CD4-positive, alpha-beta T cell (primary cell): ENCODE measurements around the gene TNS1. TPM values are rescaled to one million over a fixed set of nuclear protein-coding genes. Genes with fewer than 3 reads are reported as not detected.

Experiments used
- ATAC-seq: fragments of 200-7000 bp; cut with Tn5 transposase; one replicate; pipeline ENCODE4 v1.10.0; 2022; ENCODE audit warnings: mild to moderate bottlenecking; ENCODE audit not compliant: poor library complexity
- CTCF ChIA-PET: fragments of 350-600 bp; sonication (Branson Sonifier 250); formaldehyde crosslinking; loops from one replicate; lab custom pipeline; 2021; ENCODE audit warnings: antibody characterized with exemption, inconsistent platforms; lab: Charles Lee
- POLR2A ChIA-PET: fragments of 350-600 bp; sonication (Branson Sonifier 250); formaldehyde crosslinking; loops from one replicate; lab custom pipeline; 2021; ENCODE audit warnings: antibody characterized with exemption, inconsistent platforms; lab: Charles Lee
- DNase-seq, 14 experiments: peaks; one replicate each; pipeline ENCODE4 v3.0.0-alpha.2; 2013 to 2020; ENCODE audit warnings: mixed read lengths in 2 of 14
- H3K27ac ChIP-seq, 2 donors: one replicate each; pipeline versions ENCODE4 v1.5.1 to v1.7.0; 2013; ENCODE audit warnings: low read length in 2 of 2, low read depth in 1 of 2, mild to moderate bottlenecking in 1 of 2
- H3K27me3 ChIP-seq, 2 experiments: 1 replicate in 1 of 2; 2 replicates in 1 of 2; pipeline versions ENCODE4 v1.6.1 to v1.7.0; 2013; ENCODE audit warnings: low read length in 2 of 2, control low read depth in 1 of 2, mild to moderate bottlenecking in 1 of 2, moderate library complexity in 1 of 2; ENCODE audit not compliant: insufficient read depth in 2 of 2, control insufficient read depth in 1 of 2
- H3K36me3 ChIP-seq: one replicate; pipeline ENCODE4 v1.6.1; 2013; ENCODE audit warnings: low read length, control low read depth; ENCODE audit not compliant: insufficient read depth
- H3K4me1 ChIP-seq: one replicate; pipeline ENCODE4 v1.6.1; 2013; ENCODE audit warnings: low read length, control low read depth; ENCODE audit not compliant: insufficient read depth
- H3K4me3 ChIP-seq: one replicate; pipeline ENCODE4 v1.5.1; 2013; ENCODE audit warnings: mild to moderate bottlenecking, low read length, moderate library complexity
- H3K9me3 ChIP-seq, 2 experiments: 1 replicate in 1 of 2; 2 replicates in 1 of 2; pipeline versions ENCODE4 v1.6.1 to v1.7.0; 2013; ENCODE audit warnings: low read length in 2 of 2, mild to moderate bottlenecking in 2 of 2, control low read depth in 1 of 2, moderate library complexity in 1 of 2; ENCODE audit not compliant: control insufficient read depth in 1 of 2, insufficient read depth in 1 of 2
- H3K27ac Mint-ChIP-seq: one replicate; pipeline ENCODE4 v1.8.0; 2020; ENCODE audit warnings: mixed read lengths
- H3K27me3 Mint-ChIP-seq: one replicate; pipeline ENCODE4 v1.8.0; 2021; ENCODE audit warnings: mixed read lengths
- H3K36me3 Mint-ChIP-seq: one replicate; pipeline ENCODE4 v1.8.0; 2021; ENCODE audit warnings: low read depth, mixed read lengths
- H3K4me1 Mint-ChIP-seq: one replicate; pipeline ENCODE4 v1.8.0; 2021; ENCODE audit warnings: low read depth, mixed read lengths
- H3K4me3 Mint-ChIP-seq: one replicate; pipeline ENCODE4 v1.8.0; 2020; ENCODE audit warnings: mild to moderate bottlenecking, mixed read lengths
- H3K9me3 Mint-ChIP-seq: one replicate; pipeline ENCODE4 v1.8.0; 2020; ENCODE audit warnings: mixed read lengths
- intact Hi-C, 2 experiments: fragments of 100-400 bp; cut with DNase I in 1 of 2; cut with micrococcal nuclease in 1 of 2; formaldehyde crosslinking; loops; one replicate each; pipeline versions ENCODE4 v1.15.1 to v1.9.0; 2023 to 2025; cut with DNase I, micrococcal nuclease
- total RNA-seq, 174 experiments: library from RNA in 2 of 174; stranded (reverse) in 2 of 174; gene quantifications; one replicate each; pipeline ENCODE4 v1.2.3 and lab custom pipeline; 2021 to 2026
- TF ChIP-seq, protein P1 (sequence below): fragments of 200-600 bp; IDR thresholded peaks from one replicate; pipeline ENCODE4 v1.8.0; 2022; ENCODE audit warnings: antibody characterized with exemption, mild to moderate bottlenecking

TNS1 gene
- total RNA-seq, 2 experiments from 2014 or later: 0.25 to 0.34 TPM

DNA sequence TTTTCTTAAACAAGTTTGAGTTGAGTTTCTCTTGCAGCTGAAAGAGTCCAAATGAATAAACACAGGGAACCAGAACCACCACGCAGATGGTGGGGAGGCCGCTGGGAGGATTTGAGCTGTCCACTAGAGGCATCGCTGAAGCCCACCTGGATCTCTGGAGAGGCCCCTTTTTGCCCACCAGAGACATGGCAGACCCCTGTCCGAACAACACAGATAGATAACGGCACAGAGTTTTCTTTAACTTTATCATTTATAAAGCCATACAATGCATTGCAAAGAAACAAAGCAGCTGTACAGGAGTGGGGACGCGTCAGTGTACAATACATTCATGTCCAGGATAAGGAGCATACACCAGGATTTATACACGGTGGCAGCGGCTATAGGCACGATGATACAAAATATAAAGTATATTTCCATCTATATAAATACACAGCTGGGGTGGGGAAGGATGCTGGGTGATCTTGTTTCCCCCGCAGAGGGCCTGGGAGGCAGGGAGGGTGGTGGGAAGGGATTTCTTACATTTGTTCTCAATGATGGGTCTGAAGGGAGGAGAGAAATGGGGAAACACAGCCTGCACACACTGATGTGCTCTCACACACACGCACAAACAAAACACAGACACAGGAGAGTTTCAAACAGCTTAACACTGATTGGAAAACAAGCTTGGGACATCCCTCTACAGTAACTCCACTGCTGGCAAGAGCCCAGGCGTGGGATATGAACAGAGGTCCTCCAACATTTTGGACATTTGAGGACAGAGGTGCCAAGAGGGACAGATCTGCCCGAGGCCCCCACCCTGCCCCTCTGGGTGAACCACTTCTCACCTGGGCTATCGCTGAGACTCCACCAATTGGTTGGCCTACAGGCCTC lies 203.0 kb downstream of the TNS1 start:
- POLR2A ChIA-PET: no interaction called here

DNA sequence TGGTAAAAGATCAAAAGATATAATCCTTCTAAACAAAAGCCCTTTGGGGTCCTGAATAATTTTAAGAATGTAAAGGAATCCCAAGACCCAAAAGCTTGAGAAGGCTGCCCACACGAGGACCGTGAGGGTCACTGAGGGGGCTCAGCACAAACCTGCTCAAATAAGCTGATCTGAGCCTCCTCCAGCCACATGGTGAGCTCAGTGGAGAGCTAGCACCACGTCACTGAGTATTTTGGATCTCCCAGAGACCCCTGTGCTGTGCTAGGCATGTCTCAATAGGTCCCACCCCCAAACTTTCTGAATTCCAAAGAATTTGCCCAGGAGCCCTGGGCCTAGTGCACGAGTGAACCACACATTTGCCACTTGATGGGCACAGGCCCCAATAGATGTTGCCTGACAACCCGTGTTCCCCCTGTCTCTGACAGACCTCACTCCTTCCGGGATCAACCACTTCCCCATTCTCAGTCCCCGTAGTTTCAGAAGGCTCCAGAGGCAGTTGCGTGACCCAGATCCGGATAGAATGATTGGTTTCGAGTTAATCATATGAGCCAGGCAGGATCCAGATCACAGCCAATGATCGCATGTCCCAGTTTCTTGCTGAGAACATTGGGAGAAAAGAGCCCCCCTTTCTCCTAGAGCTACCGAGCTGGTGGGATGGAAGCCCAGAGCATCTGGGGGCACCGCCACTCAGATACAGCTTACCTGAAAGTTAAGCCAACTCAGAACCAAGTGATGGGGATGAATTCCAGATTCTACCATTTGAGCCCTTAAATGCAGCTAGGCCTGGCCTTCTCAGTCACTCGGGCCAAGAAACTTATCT lies 203.8 kb downstream of the TNS1 start:
- no peaks in the 10 kb centered on the region for H3K4me1 ChIP-seq
- no peaks in the 10 kb centered on the region for H3K27me3 Mint-ChIP-seq
- H3K9me3 ChIP-seq: no peaks in the 10 kb centered on the region
- H3K4me1 Mint-ChIP-seq: no peaks in the 10 kb centered on the region
- ChIA-PET CTCF (interaction anchor here (1.2 kb wide), 1 partner anchor 13 kb away, joined by 3 read pairs; no protein-coding TSS in a partner anchor), POLR2A (no interaction called here)
- no peak overlapping the region for H3K4me3 Mint-ChIP-seq
- no peaks in the 10 kb centered on the region for H3K36me3 Mint-ChIP-seq
- H3K4me3 ChIP-seq: no peak overlapping the region
- no peak overlapping the region for H3K27ac ChIP-seq
- intact Hi-C loops: no loop called here
- DNase-seq (peak in 3 of 14 experiments; percentile 35 to 68 (median 60)), ATAC-seq (no peak)
- no peaks in the 10 kb centered on the region for H3K36me3 ChIP-seq
- no peak overlapping the region for H3K27ac Mint-ChIP-seq
- H3K9me3 Mint-ChIP-seq: no peaks in the 10 kb centered on the region
- H3K27me3 ChIP-seq: no peaks in the 10 kb centered on the region
- TF ChIP-seq, protein P1, sequence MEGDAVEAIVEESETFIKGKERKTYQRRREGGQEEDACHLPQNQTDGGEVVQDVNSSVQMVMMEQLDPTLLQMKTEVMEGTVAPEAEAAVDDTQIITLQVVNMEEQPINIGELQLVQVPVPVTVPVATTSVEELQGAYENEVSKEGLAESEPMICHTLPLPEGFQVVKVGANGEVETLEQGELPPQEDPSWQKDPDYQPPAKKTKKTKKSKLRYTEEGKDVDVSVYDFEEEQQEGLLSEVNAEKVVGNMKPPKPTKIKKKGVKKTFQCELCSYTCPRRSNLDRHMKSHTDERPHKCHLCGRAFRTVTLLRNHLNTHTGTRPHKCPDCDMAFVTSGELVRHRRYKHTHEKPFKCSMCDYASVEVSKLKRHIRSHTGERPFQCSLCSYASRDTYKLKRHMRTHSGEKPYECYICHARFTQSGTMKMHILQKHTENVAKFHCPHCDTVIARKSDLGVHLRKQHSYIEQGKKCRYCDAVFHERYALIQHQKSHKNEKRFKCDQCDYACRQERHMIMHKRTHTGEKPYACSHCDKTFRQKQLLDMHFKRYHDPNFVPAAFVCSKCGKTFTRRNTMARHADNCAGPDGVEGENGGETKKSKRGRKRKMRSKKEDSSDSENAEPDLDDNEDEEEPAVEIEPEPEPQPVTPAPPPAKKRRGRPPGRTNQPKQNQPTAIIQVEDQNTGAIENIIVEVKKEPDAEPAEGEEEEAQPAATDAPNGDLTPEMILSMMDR: no peak

More for the DNA sequence above, 203.0 kb downstream of the TNS1 start:
- Histone ChIP-seq H3K27ac (no peak overlapping the region), H3K36me3 (no peaks in the 10 kb centered on the region), H3K4me1 (no peaks in the 10 kb centered on the region), H3K27me3 (no peaks in the 10 kb centered on the region), H3K9me3 (no peaks in the 10 kb centered on the region), H3K4me3 (no peak overlapping the region)
- Mint-ChIP-seq H3K4me3 (no peak overlapping the region), H3K36me3 (no peaks in the 10 kb centered on the region), H3K27ac (no peak overlapping the region), H3K27me3 (no peaks in the 10 kb centered on the region), H3K9me3 (no peaks in the 10 kb centered on the region), H3K4me1 (no peaks in the 10 kb centered on the region)
- ATAC-seq (no peak), DNase-seq (no peak)
- intact Hi-C loops: no loop called here
- CTCF ChIA-PET: interaction anchor here (1.2 kb wide), 1 partner anchor 14 kb away, joined by 3 read pairs; no protein-coding TSS in a partner anchor
- TF ChIP-seq, protein P1: no peak

DNA sequence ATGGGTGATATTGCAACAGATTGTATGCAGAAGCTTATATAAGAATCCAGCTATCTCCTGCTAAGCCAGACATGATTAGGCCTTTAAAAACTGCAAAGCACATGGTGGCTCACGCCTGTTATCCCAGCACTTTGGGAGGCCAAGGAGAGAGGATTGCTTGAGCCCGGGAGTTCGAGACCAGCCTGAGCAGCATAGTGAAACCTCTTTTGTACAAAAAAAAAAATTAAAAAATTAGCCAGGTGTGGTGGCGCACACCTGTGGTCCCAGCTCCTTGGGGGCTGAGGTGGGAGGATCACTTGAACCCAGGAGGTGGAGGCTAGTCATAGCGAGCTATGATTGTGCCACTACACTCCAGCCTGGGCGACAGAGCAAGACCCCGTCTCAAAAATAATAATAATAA lies 204.6 kb downstream of the TNS1 start:
- Mint-ChIP-seq H3K4me3 (no peak overlapping the region), H3K36me3 (no peaks in the 10 kb centered on the region), H3K27me3 (no peaks in the 10 kb centered on the region), H3K9me3 (no peaks in the 10 kb centered on the region), H3K4me1 (no peaks in the 10 kb centered on the region), H3K27ac (no peak overlapping the region)
- no peak overlapping the region for H3K4me3 ChIP-seq
- TF ChIP-seq, protein P1: no peak
- H3K27me3 ChIP-seq: no peaks in the 10 kb centered on the region
- no peak overlapping the region for H3K27ac ChIP-seq
- CTCF ChIA-PET: interaction anchor here (1.2 kb wide), 1 partner anchor 12 kb away, joined by 3 read pairs; no protein-coding TSS in a partner anchor
- ATAC-seq (no peak), DNase-seq (no peak)
- H3K36me3 ChIP-seq: no peaks in the 10 kb centered on the region
- POLR2A ChIA-PET: no interaction called here
- intact Hi-C loops: no loop called here
- H3K4me1 ChIP-seq: no peaks in the 10 kb centered on the region
- no peaks in the 10 kb centered on the region for H3K9me3 ChIP-seq
